GM23338 (cell line): ENCODE data around the gene HMCN2. TPM values are rescaled to one million over a fixed set of nuclear protein-coding genes. Genes with fewer than 3 reads are reported as not detected.

Experiments used
- ATAC-seq: fragments of 200-7000 bp; cut with Tn5 transposase; 3 replicates; pipeline ENCODE4 v1.9.1; 2020
- DNase-seq: peaks from one replicate; pipeline ENCODE4 v3.0.0-alpha.2; 2015; ENCODE audit warnings: low spot score
- H2AFZ ChIP-seq: fragments of 200-600 bp; sonication (generic); 2 replicates; pipeline ENCODE4 v1.8.0; 2016; ENCODE audit warnings: antibody characterized with exemption, mild to moderate bottlenecking, moderate library complexity
- H3F3A ChIP-seq: fragments of 200-600 bp; sonication (generic); replicated peaks from 2 replicates; pipeline ENCODE4 v1.8.0; 2017; ENCODE audit warnings: antibody characterized with exemption, mixed run types, low read depth
- H3K27ac ChIP-seq: fragments of 200-600 bp; sonication (generic); 2 replicates; pipeline ENCODE4 v1.6.1; 2016; ENCODE audit warnings: low read depth
- H3K27me3 ChIP-seq: fragments of 200-600 bp; sonication (generic); 2 replicates; pipeline ENCODE4 v1.8.0; 2016; ENCODE audit warnings: mild to moderate bottlenecking, mixed run types, moderate library complexity; ENCODE audit not compliant: insufficient read depth
- H3K36me3 ChIP-seq: fragments of 200-600 bp; sonication (generic); 2 replicates; pipeline ENCODE4 v1.8.0; 2016; ENCODE audit warnings: mild to moderate bottlenecking; ENCODE audit not compliant: insufficient read depth
- H3K4me1 ChIP-seq: fragments of 200-600 bp; sonication (generic); 2 replicates; pipeline ENCODE4 v1.8.0; 2016; ENCODE audit warnings: mild to moderate bottlenecking, moderate library complexity; ENCODE audit not compliant: insufficient read depth
- H3K4me2 ChIP-seq: fragments of 200-600 bp; sonication (generic); 2 replicates; pipeline ENCODE4 v1.7.1; 2017; ENCODE audit warnings: mixed run types
- H3K4me3 ChIP-seq: fragments of 200-600 bp; sonication (generic); 2 replicates; pipeline ENCODE4 v1.6.1; 2016; ENCODE audit warnings: mixed run types
- H3K79me2 ChIP-seq: fragments of 200-600 bp; sonication (generic); replicated peaks from 2 replicates; pipeline ENCODE4 v1.8.0; 2017; ENCODE audit warnings: mild to moderate bottlenecking; ENCODE audit not compliant: insufficient read depth
- H3K9me2 ChIP-seq: fragments of 200-600 bp; sonication (generic); 2 replicates; pipeline ENCODE4 v1.8.0; 2017; ENCODE audit not compliant: insufficient read depth
- H4K20me1 ChIP-seq: fragments of 200-600 bp; sonication (generic); replicated peaks from 2 replicates; pipeline ENCODE4 v1.8.0; 2017; ENCODE audit warnings: mild to moderate bottlenecking; ENCODE audit not compliant: insufficient read depth
- H3K27ac Mint-ChIP-seq: 2 replicates; pipeline ENCODE4 v1.8.0; 2020; ENCODE audit warnings: inconsistent platforms, mild to moderate bottlenecking, moderate library complexity, mixed read lengths
- H3K27me3 Mint-ChIP-seq: 3 replicates; pipeline ENCODE4 v1.8.0; 2022; ENCODE audit warnings: low read depth, mild to moderate bottlenecking, moderate library complexity, mixed read lengths, inconsistent platforms; ENCODE audit not compliant: insufficient read depth, poor library complexity
- H3K36me3 Mint-ChIP-seq: 3 replicates; pipeline ENCODE4 v1.8.0; 2021; ENCODE audit warnings: low read depth, mild to moderate bottlenecking, inconsistent platforms, moderate library complexity, mixed read lengths
- H3K4me1 Mint-ChIP-seq: 3 replicates; pipeline ENCODE4 v1.8.0; 2020; ENCODE audit warnings: mild to moderate bottlenecking, inconsistent platforms, mixed read lengths
- H3K4me3 Mint-ChIP-seq: 3 replicates; pipeline ENCODE4 v1.8.0; 2021; ENCODE audit warnings: moderate library complexity, mild to moderate bottlenecking, inconsistent platforms, mixed read lengths
- H3K9me3 Mint-ChIP-seq: 3 replicates; pipeline ENCODE4 v1.8.0; 2020; ENCODE audit warnings: moderate library complexity, mild to moderate bottlenecking, inconsistent platforms, mixed read lengths
- CREB1 ChIP-seq: fragments of 250-450 bp; sonication (Bioruptor Pico); IDR thresholded peaks from 2 replicates; pipeline ENCODE4 v1.5.0; 2020; ENCODE audit warnings: low read depth, mild to moderate bottlenecking, moderate library complexity
- EZH2 ChIP-seq: fragments of 200-600 bp; sonication (generic); IDR thresholded peaks from one replicate; pipeline ENCODE4 v1.8.0; 2017; ENCODE audit warnings: antibody characterized with exemption, mild to moderate bottlenecking, low read depth; ENCODE audit not compliant: unreplicated experiment
- EZH2phosphoT487 ChIP-seq: fragments of 200-600 bp; sonication (generic); IDR thresholded peaks from one replicate; pipeline ENCODE4 v1.8.1; 2018; ENCODE audit warnings: antibody characterized with exemption; ENCODE audit not compliant: unreplicated experiment
- JUNB ChIP-seq: IDR thresholded peaks from one replicate; pipeline ENCODE4 v1.6.1; 2016; ENCODE audit warnings: antibody characterized with exemption; ENCODE audit not compliant: unreplicated experiment
- NANOG ChIP-seq: IDR thresholded peaks from 2 replicates; pipeline ENCODE4 v1.6.1; 2016; ENCODE audit warnings: antibody characterized with exemption, borderline replicate concordance
- POLR2AphosphoS5 ChIP-seq: IDR thresholded peaks from 2 replicates; pipeline ENCODE4 v1.6.1; 2016; ENCODE audit warnings: antibody characterized with exemption, low read depth
- STAT1 ChIP-seq: IDR thresholded peaks from one replicate; pipeline ENCODE4 v1.6.1; 2016; ENCODE audit warnings: antibody characterized with exemption; ENCODE audit not compliant: unreplicated experiment
- ZNF114 ChIP-seq: fragments of 250-450 bp; sonication (Bioruptor Pico); IDR thresholded peaks from 2 replicates; pipeline ENCODE4 v1.5.0; 2020; ENCODE audit warnings: mild to moderate bottlenecking, moderate library complexity
- ZNF331 ChIP-seq: fragments of 250-450 bp; sonication (Bioruptor Pico); IDR thresholded peaks from 2 replicates; pipeline ENCODE4 v1.5.0; 2020; ENCODE audit warnings: low read depth, mild to moderate bottlenecking, moderate library complexity
- polyA plus RNA-seq: library from polyadenylated mRNA; unstranded; fragments of >200 nt; fragmentation: Nextera tagmentation; extraction: Ambion mirVana; gene quantifications from 2 replicates; pipeline ENCODE4 v1.2.1, GENCODE V29; 2016
- total RNA-seq: library from RNA; depleted of rRNA; stranded (reverse); fragments of >200 nt; shearing (Covaris generic); gene quantifications from 2 replicates; pipeline ENCODE4 v1.2.3, GENCODE V29; 2014
- TF ChIP-seq, protein P1 (sequence below): fragments of 250-450 bp; sonication (Bioruptor Pico); IDR thresholded peaks from 2 replicates; pipeline ENCODE4 v1.5.0; 2020; ENCODE audit warnings: mild to moderate bottlenecking, moderate library complexity
- TF ChIP-seq, protein P2 (sequence below): IDR thresholded peaks from 2 replicates; pipeline ENCODE4 v1.6.1; 2016; ENCODE audit warnings: antibody characterized with exemption
- TF ChIP-seq, protein P3 (sequence below): IDR thresholded peaks from one replicate; pipeline ENCODE4 v1.6.1; 2018; ENCODE audit warnings: antibody characterized with exemption; ENCODE audit not compliant: unreplicated experiment
- TF ChIP-seq, protein P4 (sequence below), 2 experiments: fragments of 200-600 bp in 1 of 2; sonication (generic) in 1 of 2; conservative IDR thresholded peaks; 2 replicates each; pipeline versions ENCODE4 v1.5.1 to v1.6.1; 2016 to 2017; ENCODE audit warnings: antibody characterized with exemption in 2 of 2, low read depth in 2 of 2, mild to moderate bottlenecking in 2 of 2, moderate library complexity in 1 of 2

HMCN2 gene
- total and polyA plus RNA-seq, 2 experiments from 2014 or later = 1.3 to 4.7 TPM

DNA sequence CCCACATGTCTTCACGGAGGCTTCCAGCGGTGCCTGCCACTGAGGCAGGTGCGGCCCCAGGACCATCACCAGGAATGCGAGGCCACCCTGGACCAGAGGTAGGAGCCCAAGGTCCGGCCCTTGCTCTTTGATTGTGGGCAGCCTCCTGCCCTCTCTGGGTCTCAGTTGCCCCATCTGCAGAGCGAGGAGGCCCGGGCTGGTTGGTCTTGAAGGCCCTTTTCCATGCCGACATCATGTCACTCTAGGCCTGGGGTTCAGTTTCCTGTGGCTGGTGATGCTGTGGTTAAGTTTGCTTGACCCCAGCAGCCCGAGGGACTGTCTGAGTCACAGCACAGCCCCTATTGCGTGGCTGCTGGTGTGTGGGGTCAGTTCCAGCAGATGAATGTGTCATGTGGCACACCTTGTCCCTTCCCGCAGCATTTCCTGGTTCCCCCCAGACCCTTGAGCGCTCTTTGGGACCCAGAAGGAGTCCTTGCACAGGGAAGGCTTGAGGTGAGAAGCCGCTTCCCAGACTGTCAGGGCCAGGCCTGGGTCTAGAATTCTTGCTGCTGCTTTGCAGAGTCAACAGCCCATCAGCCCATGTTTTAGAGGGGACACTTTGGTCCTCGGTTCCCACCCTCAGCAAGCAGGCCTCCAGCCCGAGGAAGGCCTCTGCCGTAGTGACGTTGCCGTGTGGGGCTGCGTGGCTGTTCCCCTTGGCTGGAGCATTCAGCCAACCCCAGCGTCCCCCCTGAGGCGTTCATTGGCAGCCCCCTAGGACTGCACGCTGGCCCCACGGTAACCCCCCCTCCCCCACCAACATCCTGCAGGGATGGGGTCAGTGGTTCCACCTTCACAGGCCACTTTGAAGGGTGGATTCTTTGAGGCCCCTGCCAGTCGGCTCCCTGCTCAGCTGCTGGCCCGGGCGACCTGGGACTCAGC, 31.0 kb upstream of the HMCN2 start:
- Histone ChIP-seq H3K27me3 (no peaks in the 10 kb centered on the region), H2AFZ (no peak overlapping the region), H3K79me2 (no peaks in the 10 kb centered on the region), H3K36me3 (no peaks in the 10 kb centered on the region; the same call in 1 of the 2 replicates), H3K4me2 (no peak overlapping the region), H4K20me1 (peaks cover 5% of the 10 kb centered on the region; the same call in 1 of the 2 replicates), H3K27ac (no peak overlapping the region), H3K4me1 (no peaks in the 10 kb centered on the region), H3K4me3 (no peak overlapping the region), H3F3A (no peaks in the 10 kb centered on the region), H3K9me2 (no peaks in the 10 kb centered on the region)
- peaks cover 11% of the 10 kb centered on the region for H3K27me3 Mint-ChIP-seq
- DNase-seq (no peak), ATAC-seq (no peak)
- no peaks in the 10 kb centered on the region; the same call in 1 of the 3 replicates for H3K9me3 Mint-ChIP-seq
- TF ChIP-seq, protein P1, sequence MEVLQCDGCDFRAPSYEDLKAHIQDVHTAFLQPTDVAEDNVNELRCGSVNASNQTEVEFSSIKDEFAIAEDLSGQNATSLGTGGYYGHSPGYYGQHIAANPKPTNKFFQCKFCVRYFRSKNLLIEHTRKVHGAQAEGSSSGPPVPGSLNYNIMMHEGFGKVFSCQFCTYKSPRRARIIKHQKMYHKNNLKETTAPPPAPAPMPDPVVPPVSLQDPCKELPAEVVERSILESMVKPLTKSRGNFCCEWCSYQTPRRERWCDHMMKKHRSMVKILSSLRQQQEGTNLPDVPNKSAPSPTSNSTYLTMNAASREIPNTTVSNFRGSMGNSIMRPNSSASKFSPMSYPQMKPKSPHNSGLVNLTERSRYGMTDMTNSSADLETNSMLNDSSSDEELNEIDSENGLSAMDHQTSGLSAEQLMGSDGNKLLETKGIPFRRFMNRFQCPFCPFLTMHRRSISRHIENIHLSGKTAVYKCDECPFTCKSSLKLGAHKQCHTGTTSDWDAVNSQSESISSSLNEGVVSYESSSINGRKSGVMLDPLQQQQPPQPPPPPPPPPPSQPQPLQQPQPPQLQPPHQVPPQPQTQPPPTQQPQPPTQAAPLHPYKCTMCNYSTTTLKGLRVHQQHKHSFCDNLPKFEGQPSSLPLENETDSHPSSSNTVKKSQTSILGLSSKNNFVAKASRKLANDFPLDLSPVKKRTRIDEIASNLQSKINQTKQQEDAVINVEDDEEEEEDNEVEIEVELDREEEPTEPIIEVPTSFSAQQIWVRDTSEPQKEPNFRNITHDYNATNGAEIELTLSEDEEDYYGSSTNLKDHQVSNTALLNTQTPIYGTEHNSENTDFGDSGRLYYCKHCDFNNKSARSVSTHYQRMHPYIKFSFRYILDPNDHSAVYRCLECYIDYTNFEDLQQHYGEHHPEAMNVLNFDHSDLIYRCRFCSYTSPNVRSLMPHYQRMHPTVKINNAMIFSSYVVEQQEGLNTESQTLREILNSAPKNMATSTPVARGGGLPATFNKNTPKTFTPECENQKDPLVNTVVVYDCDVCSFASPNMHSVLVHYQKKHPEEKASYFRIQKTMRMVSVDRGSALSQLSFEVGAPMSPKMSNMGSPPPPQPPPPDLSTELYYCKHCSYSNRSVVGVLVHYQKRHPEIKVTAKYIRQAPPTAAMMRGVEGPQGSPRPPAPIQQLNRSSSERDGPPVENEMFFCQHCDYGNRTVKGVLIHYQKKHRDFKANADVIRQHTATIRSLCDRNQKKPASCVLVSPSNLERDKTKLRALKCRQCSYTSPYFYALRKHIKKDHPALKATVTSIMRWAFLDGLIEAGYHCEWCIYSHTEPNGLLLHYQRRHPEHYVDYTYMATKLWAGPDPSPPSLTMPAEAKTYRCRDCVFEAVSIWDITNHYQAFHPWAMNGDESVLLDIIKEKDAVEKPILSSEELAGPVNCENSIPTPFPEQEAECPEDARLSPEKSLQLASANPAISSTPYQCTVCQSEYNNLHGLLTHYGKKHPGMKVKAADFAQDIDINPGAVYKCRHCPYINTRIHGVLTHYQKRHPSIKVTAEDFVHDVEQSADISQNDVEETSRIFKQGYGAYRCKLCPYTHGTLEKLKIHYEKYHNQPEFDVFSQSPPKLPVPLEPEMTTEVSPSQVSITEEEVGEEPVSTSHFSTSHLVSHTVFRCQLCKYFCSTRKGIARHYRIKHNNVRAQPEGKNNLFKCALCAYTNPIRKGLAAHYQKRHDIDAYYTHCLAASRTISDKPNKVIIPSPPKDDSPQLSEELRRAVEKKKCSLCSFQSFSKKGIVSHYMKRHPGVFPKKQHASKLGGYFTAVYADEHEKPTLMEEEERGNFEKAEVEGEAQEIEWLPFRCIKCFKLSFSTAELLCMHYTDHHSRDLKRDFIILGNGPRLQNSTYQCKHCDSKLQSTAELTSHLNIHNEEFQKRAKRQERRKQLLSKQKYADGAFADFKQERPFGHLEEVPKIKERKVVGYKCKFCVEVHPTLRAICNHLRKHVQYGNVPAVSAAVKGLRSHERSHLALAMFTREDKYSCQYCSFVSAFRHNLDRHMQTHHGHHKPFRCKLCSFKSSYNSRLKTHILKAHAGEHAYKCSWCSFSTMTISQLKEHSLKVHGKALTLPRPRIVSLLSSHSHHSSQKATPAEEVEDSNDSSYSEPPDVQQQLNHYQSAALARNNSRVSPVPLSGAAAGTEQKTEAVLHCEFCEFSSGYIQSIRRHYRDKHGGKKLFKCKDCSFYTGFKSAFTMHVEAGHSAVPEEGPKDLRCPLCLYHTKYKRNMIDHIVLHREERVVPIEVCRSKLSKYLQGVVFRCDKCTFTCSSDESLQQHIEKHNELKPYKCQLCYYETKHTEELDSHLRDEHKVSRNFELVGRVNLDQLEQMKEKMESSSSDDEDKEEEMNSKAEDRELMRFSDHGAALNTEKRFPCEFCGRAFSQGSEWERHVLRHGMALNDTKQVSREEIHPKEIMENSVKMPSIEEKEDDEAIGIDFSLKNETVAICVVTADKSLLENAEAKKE (CRISPR knock-in tag) = no peak
- no peak for TF ChIP-seq ZNF331 (CRISPR knock-in tag)
- no peak for TF ChIP-seq JUNB
- TF ChIP-seq, protein P2, sequence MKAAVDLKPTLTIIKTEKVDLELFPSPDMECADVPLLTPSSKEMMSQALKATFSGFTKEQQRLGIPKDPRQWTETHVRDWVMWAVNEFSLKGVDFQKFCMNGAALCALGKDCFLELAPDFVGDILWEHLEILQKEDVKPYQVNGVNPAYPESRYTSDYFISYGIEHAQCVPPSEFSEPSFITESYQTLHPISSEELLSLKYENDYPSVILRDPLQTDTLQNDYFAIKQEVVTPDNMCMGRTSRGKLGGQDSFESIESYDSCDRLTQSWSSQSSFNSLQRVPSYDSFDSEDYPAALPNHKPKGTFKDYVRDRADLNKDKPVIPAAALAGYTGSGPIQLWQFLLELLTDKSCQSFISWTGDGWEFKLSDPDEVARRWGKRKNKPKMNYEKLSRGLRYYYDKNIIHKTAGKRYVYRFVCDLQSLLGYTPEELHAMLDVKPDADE = no peak
- no peak for TF ChIP-seq CREB1
- TF ChIP-seq STAT1 = no peak
- TF ChIP-seq ZNF114 = no peak
- no peak for TF ChIP-seq POLR2AphosphoS5
- no peak for TF ChIP-seq EZH2
- TF ChIP-seq EZH2phosphoT487 = no peak
- TF ChIP-seq, protein P3, sequence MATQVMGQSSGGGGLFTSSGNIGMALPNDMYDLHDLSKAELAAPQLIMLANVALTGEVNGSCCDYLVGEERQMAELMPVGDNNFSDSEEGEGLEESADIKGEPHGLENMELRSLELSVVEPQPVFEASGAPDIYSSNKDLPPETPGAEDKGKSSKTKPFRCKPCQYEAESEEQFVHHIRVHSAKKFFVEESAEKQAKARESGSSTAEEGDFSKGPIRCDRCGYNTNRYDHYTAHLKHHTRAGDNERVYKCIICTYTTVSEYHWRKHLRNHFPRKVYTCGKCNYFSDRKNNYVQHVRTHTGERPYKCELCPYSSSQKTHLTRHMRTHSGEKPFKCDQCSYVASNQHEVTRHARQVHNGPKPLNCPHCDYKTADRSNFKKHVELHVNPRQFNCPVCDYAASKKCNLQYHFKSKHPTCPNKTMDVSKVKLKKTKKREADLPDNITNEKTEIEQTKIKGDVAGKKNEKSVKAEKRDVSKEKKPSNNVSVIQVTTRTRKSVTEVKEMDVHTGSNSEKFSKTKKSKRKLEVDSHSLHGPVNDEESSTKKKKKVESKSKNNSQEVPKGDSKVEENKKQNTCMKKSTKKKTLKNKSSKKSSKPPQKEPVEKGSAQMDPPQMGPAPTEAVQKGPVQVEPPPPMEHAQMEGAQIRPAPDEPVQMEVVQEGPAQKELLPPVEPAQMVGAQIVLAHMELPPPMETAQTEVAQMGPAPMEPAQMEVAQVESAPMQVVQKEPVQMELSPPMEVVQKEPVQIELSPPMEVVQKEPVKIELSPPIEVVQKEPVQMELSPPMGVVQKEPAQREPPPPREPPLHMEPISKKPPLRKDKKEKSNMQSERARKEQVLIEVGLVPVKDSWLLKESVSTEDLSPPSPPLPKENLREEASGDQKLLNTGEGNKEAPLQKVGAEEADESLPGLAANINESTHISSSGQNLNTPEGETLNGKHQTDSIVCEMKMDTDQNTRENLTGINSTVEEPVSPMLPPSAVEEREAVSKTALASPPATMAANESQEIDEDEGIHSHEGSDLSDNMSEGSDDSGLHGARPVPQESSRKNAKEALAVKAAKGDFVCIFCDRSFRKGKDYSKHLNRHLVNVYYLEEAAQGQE = no peak
- TF ChIP-seq, protein P4, sequence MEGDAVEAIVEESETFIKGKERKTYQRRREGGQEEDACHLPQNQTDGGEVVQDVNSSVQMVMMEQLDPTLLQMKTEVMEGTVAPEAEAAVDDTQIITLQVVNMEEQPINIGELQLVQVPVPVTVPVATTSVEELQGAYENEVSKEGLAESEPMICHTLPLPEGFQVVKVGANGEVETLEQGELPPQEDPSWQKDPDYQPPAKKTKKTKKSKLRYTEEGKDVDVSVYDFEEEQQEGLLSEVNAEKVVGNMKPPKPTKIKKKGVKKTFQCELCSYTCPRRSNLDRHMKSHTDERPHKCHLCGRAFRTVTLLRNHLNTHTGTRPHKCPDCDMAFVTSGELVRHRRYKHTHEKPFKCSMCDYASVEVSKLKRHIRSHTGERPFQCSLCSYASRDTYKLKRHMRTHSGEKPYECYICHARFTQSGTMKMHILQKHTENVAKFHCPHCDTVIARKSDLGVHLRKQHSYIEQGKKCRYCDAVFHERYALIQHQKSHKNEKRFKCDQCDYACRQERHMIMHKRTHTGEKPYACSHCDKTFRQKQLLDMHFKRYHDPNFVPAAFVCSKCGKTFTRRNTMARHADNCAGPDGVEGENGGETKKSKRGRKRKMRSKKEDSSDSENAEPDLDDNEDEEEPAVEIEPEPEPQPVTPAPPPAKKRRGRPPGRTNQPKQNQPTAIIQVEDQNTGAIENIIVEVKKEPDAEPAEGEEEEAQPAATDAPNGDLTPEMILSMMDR (conservative IDR thresholded peaks at IDR 0.05; ENCODE audit: low read depth in 2 of 2) = no peak
- no peak for TF ChIP-seq NANOG
- no peak overlapping the region for H3K4me3 Mint-ChIP-seq
- no peak overlapping the region for H3K27ac Mint-ChIP-seq
- H3K4me1 Mint-ChIP-seq = peaks cover 22% of the 10 kb centered on the region
- peaks cover 19% of the 10 kb centered on the region for H3K36me3 Mint-ChIP-seq
